GM21423 (cell line): Measurements from ENCODE around the gene SSTR5.

Experiments used
- ATAC-seq: cut with Tn5 transposase; IDR thresholded peaks from one replicate; pipeline ENCODE4 v1.9.1; 2021; ENCODE audit warnings: mild to moderate bottlenecking, moderate library complexity; ENCODE audit not compliant: unreplicated experiment

The SSTR5 gene

GRCh38 chr16:1054660-1055556 lies 17.6 kb upstream of the SSTR5 start:
- no peak for ATAC-seq

GRCh38 chr16:1055557-1055924 lies 17.0 kb upstream of the SSTR5 start:
- no peak for ATAC-seq

- no peak for ATAC-seq
Observed at GRCh38 chr16:1056196-1056595, 16.4 kb upstream of the SSTR5 start.

- ATAC-seq: no peak
Observed at GRCh38 chr16:1057252-1057932, 15.2 kb upstream of the SSTR5 start.

- no peak for ATAC-seq
Observed at GRCh38 chr16:1058216-1058615, 14.3 kb upstream of the SSTR5 start.

GRCh38 chr16:1059310-1059709 lies 13.2 kb upstream of the SSTR5 start:
- no peak for ATAC-seq

- no peak for ATAC-seq
Observed at GRCh38 chr16:1060416-1061340, 11.9 kb upstream of the SSTR5 start.

GRCh38 chr16:1061769-1062505 lies 10.6 kb upstream of the SSTR5 start:
- no peak for ATAC-seq

GRCh38 chr16:1062895-1063294 lies 9.7 kb upstream of the SSTR5 start:
- no peak for ATAC-seq

GRCh38 chr16:1063728-1064127 lies 8.8 kb upstream of the SSTR5 start:
- no peak for ATAC-seq

- no peak for ATAC-seq
Observed at GRCh38 chr16:1065469-1066128, 6.9 kb upstream of the SSTR5 start.

- no peak for ATAC-seq
Observed at GRCh38 chr16:1066584-1067172, 5.9 kb upstream of the SSTR5 start.

- no peak for ATAC-seq
Observed at GRCh38 chr16:1067629-1068028, 4.9 kb upstream of the SSTR5 start.

- ATAC-seq: no peak
Observed at GRCh38 chr16:1068451-1068850, 4.1 kb upstream of the SSTR5 start.

- ATAC-seq: no peak
Observed at GRCh38 chr16:1069154-1069553, 3.4 kb upstream of the SSTR5 start.

- ATAC-seq: no peak
Observed at GRCh38 chr16:1070084-1070863, 2.3 kb upstream of the SSTR5 start.

GRCh38 chr16:1070864-1071408 lies 1.6 kb upstream of the SSTR5 start:
- no peak for ATAC-seq

GRCh38 chr16:1071561-1072225 lies 854 bp upstream of the SSTR5 start:
- ATAC-seq: no peak
